NCI-H2196 (cell line): ENCODE results near the gene RNF150.
"Not testable (repeated sequence)": the region's sequence is repeated elsewhere in the genome, so short reads cannot be mapped to it uniquely, and the experiment has no call there.

Source experiments
- DNase-seq: peaks from one replicate; lab custom pipeline; 2025; ENCODE audit not compliant: unreplicated experiment; lab: John Stamatoyannopoulos, UW

Gene RNF150

DNA sequence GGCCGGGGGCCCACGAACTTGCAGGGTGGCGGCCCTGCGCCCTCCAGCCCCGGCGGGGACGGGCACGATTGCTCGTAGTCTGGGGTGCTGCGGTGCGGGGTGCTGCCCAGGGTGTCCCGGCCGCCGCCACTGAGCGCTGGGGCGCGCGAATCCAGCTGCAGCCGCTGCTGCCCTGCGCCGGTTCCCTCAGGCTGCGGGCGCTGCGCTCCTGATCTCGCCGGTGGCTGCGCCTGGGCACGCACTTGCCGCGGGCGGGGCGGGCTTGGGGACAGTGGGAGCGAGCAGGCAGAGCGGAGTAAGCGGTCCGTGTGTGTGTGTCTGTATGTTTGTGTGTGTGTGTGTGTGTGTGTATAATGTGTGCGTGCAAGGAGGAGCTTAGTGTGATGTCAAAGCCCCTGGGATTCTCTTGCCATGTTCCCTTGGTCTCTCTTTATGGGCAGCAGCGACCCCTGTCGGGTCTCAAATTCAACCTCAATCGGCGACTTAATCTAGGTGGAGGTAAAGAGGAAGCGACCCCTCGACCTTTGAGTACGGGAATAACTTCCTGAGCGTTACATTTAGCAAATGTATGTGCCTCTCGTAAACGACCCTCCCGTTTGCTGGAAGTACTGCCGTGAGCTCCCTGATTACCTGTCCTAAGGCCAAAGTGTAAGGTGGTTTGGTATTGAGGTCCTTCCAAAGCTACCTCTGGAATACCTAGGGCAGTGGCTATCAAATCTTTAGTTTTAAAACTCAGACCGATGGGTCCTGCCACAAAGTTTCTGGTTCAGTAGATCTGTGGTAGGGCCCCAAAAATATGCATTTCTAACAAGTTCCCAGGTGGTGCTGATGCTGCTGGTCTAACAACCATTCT is at the start of gene RNF150:
Gene RNF150, minus strand, starts transcription at position 324 of the 853 bp plus-strand sequence.
- DNase-seq = peak; percentile 14

DNA sequence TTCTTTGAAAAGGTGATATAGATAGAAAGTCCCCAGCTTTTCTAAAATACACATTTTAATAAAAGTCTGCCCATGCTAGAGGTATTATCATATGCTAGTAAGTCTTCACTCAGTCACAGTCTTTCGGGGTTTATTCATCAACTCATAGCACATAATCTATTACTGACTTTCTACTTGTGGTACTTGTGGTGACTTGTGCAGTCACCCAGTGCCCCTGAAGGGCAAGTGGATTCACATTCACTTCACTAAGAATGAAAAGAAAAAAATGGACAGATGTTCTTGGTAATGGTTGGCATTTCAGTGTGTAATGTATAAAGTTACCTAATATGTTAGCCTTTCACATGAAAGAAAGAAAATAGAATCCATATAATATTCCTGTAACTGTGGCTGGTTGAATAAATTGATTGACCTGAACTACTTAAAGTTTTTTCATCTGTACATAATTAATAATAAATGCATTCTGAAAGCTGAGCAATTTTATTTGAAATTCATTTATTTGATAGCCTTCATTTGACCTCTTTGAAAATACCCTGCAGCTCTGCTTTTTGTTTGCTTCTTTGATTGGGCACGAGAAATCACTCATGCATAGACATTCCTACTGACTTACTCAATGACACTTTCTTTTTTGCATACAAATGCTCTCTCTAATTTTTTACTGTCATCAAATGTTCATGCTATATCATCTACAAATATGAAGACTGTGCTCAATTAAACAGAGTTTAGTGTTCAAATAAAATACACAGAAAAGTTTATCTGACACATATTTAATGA is 47.9 kb upstream of the RNF150 start:
- no peak for DNase-seq

- DNase-seq = no peak
These were observed 46.5 kb upstream of the RNF150 start for GRCh38 chr4:141179474-141180373.

- DNase-seq = no peak
These were observed 43.9 kb upstream of the RNF150 start for GRCh38 chr4:141177171-141177570.

DNA sequence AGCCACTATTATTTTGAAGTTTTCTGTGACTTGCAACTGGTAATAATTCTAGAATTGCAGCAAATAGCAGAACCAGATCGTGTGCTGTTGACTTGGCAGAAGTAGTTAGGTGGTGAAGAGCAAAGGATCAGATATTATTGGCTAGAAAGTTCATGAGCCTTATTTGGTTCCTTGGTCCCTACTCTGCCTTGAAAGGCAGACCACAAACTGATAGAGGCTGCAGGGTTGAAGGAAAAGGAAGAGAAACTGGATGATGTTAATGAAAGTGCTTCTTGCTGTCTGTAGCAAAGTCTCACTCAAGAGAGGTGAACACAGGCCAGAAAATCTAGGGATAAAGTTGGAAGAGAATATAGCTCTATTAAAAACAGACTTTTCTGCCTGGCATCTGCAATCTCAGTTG is 41.2 kb upstream of the RNF150 start:
- DNase-seq = no peak

GRCh38 chr4:141170671-141171070 is 37.4 kb upstream of the RNF150 start:
- no peak for DNase-seq

- DNase-seq = no peak
These were observed 36.1 kb upstream of the RNF150 start for GRCh38 chr4:141169391-141169790.

DNA sequence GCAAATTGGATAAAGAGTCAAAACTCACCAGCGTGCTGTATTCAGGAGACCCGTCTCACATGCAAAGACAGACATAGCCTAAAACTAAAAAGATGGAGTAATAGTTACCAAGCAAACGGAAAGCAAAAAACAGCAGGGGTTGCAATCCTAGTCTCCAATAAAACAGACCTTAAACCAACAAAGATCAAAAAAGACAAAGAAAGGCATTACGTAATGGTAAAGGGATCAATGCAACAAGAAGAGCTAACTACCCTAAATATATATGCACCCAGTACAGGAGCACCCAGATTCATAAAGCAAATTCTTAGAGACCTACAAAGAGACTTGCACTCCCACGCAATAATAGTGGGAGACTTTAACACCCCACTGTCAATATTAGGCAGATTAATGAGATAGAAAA is 31.7 kb upstream of the RNF150 start:
- not testable (repeated sequence) for DNase-seq

- no peak for DNase-seq
These were observed 25.8 kb upstream of the RNF150 start for GRCh38 chr4:141159027-141159426.

DNA sequence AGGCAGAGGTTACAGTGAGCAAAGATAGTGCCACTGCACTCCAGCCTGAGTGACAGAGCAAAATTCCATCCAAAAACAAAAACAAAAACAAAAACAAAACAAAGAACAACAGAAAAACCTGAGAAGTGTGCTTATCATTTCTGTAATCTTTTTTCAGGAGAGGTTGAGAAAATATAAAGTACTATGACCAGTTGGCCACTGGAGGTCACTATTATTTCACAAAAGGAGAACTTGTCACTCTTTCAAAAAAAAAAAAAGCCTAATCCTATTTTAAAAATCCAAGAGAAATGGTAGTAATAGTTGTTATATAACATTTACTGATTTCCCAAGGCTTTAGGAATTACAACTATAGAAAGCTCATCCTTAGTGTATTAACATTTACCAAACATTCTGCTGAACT is 24.9 kb upstream of the RNF150 start:
- DNase-seq = peak; percentile 0

DNA sequence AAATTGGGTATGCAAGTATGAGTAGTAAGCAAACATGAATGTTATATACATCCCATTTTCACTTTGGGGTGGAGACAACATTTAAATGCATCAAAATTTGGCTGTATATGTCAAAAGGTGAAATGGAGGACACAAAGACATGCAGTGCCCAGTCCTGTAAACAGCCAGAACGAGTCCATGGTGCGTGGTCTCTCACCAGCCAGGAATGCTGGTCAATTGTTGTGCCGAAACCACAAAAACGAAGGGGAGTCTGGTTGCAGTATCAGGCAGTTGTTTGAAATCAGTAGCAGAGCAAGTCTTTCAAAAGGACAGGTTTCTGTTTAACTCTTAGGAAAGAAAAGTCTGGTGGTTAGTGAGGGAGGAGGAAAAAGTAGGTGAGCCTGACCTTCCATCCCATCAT is 22.3 kb upstream of the RNF150 start:
- no peak for DNase-seq

- DNase-seq = no peak
These were observed 21.5 kb upstream of the RNF150 start for GRCh38 chr4:141154725-141155124.

DNA sequence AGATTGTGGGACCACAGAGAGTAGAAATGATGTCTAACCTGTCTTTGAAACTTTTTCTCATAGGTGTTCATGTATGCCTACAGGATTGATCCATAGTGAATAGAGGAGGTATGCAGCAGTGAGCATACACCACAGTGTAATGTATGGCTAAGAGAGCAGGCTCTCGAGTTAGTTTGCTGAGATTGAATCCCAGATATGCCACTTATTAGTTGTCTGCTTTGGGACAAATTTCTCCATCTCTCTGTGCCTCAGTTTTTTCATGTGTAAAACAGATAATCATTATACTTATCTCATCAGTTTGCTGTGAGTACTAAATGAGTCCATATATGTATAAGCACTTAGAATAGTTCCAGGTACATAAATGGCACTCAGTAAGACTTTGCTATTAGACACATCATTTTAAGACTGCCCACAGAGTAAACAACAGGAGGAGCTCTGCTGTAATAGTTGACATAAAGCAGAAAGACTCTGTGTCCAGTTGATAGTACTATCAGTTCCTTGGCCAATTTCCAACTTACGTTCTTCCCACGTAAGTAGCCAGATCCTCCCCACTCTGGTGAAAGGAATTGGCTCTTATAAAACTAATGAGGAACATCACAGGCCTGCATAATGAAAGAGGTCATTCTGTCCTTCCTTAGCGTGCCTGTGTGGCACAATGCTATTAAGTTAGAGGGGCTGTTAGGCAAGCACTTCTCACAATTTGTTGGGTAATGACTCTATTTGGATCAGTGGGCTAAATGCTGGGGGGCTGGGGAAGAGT is 20.7 kb upstream of the RNF150 start:
- no peak for DNase-seq

GRCh38 chr4:141144207-141144606 is 10.9 kb upstream of the RNF150 start:
- no peak for DNase-seq

- DNase-seq = no peak
These were observed 9.2 kb upstream of the RNF150 start for GRCh38 chr4:141142423-141142822.

DNA sequence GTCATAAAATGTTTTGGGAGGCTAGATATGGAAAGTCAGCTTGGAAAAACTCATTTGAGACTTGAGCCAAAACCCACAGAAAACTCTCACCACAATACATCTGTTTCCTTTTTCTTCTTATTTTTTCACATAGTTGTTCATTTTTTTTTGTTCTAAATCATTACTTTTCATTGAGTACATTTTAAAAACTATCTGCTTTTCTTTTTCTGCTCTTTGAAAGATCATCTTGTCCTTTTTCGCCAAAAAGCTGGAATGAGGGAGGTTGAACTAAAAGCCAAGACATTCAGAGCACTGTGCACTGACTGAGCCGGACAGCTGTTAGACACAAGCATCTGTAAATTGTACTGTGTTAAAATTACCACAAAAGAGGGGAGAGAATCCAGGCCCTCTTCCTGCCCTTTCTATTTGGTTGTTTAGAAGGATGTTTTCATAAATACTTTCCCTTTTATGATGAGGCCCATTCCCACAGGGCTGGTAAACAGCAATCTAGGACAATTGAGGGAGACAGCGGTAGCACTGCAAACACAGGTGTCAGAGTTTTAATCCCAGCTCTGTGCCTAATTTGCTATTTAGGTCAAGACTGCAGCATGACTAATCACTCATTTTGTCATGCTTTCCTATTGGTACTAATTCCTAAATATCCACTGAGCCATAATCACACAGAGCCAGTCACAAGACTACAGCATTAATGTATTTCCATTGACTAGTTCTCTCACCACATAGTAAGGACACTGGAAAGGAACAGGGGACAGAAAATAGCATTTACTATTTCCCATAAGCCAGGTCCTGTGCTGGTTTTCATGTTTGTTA is 7.3 kb upstream of the RNF150 start:
- DNase-seq = no peak

DNA sequence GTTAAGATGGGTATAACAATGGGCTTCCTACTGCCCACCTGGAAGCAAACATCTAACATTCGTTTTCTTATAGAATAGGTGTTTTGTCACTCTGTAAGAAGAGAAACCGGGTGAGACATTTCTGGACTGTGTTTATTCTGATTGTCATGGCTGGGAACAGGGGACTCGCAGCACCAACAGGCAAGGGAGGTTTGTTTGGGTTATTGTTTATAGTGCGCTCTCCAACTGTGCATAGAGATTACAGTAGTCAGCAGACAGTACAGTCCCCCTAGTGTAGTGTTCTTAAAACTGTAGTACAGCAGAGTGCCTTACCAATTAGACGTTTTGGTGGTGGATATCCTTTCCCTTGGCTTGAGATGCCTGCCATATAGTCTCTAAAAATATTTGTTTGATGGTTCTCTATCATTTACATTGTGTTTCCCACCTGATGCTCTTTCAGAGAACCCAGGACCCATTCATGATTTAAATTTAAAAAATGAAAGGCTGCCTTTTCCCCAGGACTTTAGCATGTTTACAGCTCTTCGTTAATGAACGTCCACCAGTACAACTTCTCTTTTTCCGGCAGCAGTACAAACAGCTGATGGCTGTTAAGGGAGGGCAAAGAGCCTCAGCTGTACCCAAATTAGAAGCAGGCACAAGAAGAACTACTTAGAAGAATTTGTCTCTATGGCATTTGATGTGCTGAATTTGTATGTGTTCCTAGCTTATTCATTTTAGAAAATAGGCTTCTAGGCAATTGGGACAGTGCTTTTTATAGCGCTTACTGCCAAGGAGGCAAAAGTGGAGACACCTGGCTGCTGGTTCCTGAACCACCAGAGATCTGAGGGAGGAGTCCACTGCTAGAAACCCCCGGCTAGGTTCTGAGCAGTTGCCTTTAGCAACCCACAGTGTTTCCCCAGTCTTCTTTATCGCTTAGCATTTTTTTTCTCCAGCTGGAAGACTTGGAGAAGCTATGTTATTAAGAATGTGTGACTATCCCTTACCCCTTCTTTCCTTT is 1.0 kb upstream of the RNF150 start:
- no peak for DNase-seq

GRCh38 chr4:141132709-141133145 is 542 bp downstream of the RNF150 start:
- no peak for DNase-seq
